Kidney (tissue), 14 donors: Measurements from ENCODE around the gene ATP2B1. TPM values are rescaled to one million over a fixed set of nuclear protein-coding genes. Genes with fewer than 3 reads are reported as not detected.
A peak's percentile ranks its signal among the peaks of the same experiment; 100 is the strongest.

Experiments used
- DNase-seq, 5 donors: peaks; one replicate each; pipeline ENCODE4 v3.0.0-alpha.2; 2013 to 2020
- FAIRE-seq: peaks from 2 replicates; lab custom pipeline; 2012; peaks lifted over from hg19 to GRCh38; lab: Jason Lieb, UNC
- H3K27ac ChIP-seq, 2 donors: one replicate each; pipeline ENCODE4 v1.7.0; 2013; ENCODE audit warnings: low read depth in 2 of 2, low read length in 2 of 2, inconsistent platforms in 1 of 2
- H3K27me3 ChIP-seq: one replicate; pipeline ENCODE4 v1.7.1; 2013; ENCODE audit warnings: low read length, inconsistent platforms; ENCODE audit not compliant: control insufficient read depth, insufficient read depth
- H3K36me3 ChIP-seq, 3 donors: one replicate each; pipeline versions ENCODE4 v1.7.0 to v1.7.1; 2013; ENCODE audit warnings: low read length in 3 of 3, control low read depth in 1 of 3, inconsistent platforms in 1 of 3; ENCODE audit not compliant: insufficient read depth in 3 of 3, control insufficient read depth in 2 of 3
- H3K4me1 ChIP-seq, 3 donors: one replicate each; pipeline versions ENCODE4 v1.7.0 to v1.7.1; 2013; ENCODE audit warnings: low read length in 3 of 3, inconsistent platforms in 1 of 3, low read depth in 1 of 3; ENCODE audit not compliant: control insufficient read depth in 2 of 3, insufficient read depth in 2 of 3
- H3K4me3 ChIP-seq, 3 donors: one replicate each; pipeline versions ENCODE4 v1.7.0 to v1.8.1; 2013; ENCODE audit warnings: low read length in 3 of 3, control low read depth in 1 of 3, inconsistent platforms in 1 of 3
- H3K9ac ChIP-seq, 3 donors: one replicate each; pipeline versions ENCODE4 v1.7.0 to v1.7.1; 2013; ENCODE audit warnings: low read length in 3 of 3, control low read depth in 1 of 3, inconsistent platforms in 1 of 3
- H3K9me3 ChIP-seq, 3 donors: one replicate each; pipeline versions ENCODE4 v1.7.0 to v1.7.1; 2013; ENCODE audit warnings: low read length in 3 of 3, control low read depth in 1 of 3, inconsistent platforms in 1 of 3; ENCODE audit not compliant: control insufficient read depth in 2 of 3, insufficient read depth in 1 of 3
- CTCF ChIP-seq: IDR thresholded peaks from 3 replicates; pipeline ENCODE4 v1.5.1; 2012; ENCODE audit warnings: mild to moderate bottlenecking, moderate library complexity, borderline replicate concordance; ENCODE audit not compliant: insufficient read depth; ENCODE audit errors: extremely low read depth
- intact Hi-C: fragments of 100-400 bp; cut with DNase I; formaldehyde crosslinking; loops from one replicate; pipeline ENCODE4 v1.11.1; 2022
- polyA plus RNA-seq: library from polyadenylated mRNA; stranded (reverse); fragments of 350-450 nt; fragmentation: Illumina TruSeq; extraction: RNeasy Lipid Tissue Mini Kit (QIAGEN cat#74804); gene quantifications from one replicate; pipeline ENCODE4 v1.2.3, GENCODE V29; 2014; ENCODE audit warnings: low read depth, low replicate concordance; ENCODE audit not compliant: insufficient read depth
- total RNA-seq: library from RNA; stranded (reverse); fragmentation: NEBNext Ultra II Directional; extraction: Animal tissue kit (Norgen Biotek cat#: 25700); gene quantifications from one replicate; pipeline ENCODE4 v1.2.1, GENCODE V29; 2021
- donor health status: control.
- donor health status: control.
- donor health status: control.
- donor health status: control.
- donor health status: control.
- donor health status: DM: yes; HTN: yes; CAD: no.
- donor health status: Normal renal cell carcinoma (clear cell type).

Gene ATP2B1
- total and polyA plus RNA-seq, 2 donors from 2014 or later, result 6.3 to 53.4 TPM

GRCh38 chr12:89648211-89648930 is 60.3 kb downstream of the ATP2B1 start:
- Histone ChIP-seq H3K36me3 (no peaks in the 10 kb centered on the region), H3K4me3 (no peak overlapping the region), H3K9me3 (peaks cover 0 to 3% (median 0%) of the 10 kb centered on the region in 3 donors), H3K27me3 (no peaks in the 10 kb centered on the region), H3K9ac (no peak overlapping the region), H3K4me1 (peaks cover 0 to 5% (median 0%) of the 10 kb centered on the region in 3 donors), H3K27ac (no peak overlapping the region)
- intact Hi-C loops, result no loop called here
- DNase-seq, result no peak
- no peak for TF ChIP-seq CTCF
- no peak for FAIRE-seq

GRCh38 chr12:89645434-89645833 is 63.2 kb downstream of the ATP2B1 start:
- H3K4me1 ChIP-seq, result peaks cover 0 to 5% (median 0%) of the 10 kb centered on the region in 3 donors
- DNase-seq (peak in 3 of 5 donors; percentile 37 to 82 (median 75)), FAIRE-seq (no peak)
- peaks cover 0 to 3% (median 0%) of the 10 kb centered on the region in 3 donors for H3K9me3 ChIP-seq
- H3K27me3 ChIP-seq, result no peaks in the 10 kb centered on the region
- no peak overlapping the region for H3K4me3 ChIP-seq
- no peaks in the 10 kb centered on the region for H3K36me3 ChIP-seq
- intact Hi-C loops, result no loop called here
- H3K27ac ChIP-seq, result no peak overlapping the region
- H3K9ac ChIP-seq, result no peak overlapping the region
- no peak for TF ChIP-seq CTCF

- no peak overlapping the region for H3K9ac ChIP-seq
- DNase-seq (no peak), FAIRE-seq (no peak)
- intact Hi-C loops, result no loop called here
- H3K9me3 ChIP-seq, result no peaks in the 10 kb centered on the region
- no peaks in the 10 kb centered on the region for H3K36me3 ChIP-seq
- H3K27ac ChIP-seq, result no peak overlapping the region
- no peak overlapping the region for H3K4me3 ChIP-seq
- no peak for TF ChIP-seq CTCF
- H3K27me3 ChIP-seq, result no peaks in the 10 kb centered on the region
- peaks cover 0 to 5% (median 0%) of the 10 kb centered on the region in 3 donors for H3K4me1 ChIP-seq
Observed at GRCh38 chr12:89642959-89643358, 65.7 kb downstream of the ATP2B1 start.
